HepG2 (cell line): ENCODE results near the gene PLD6. TPM values are rescaled to one million over a fixed set of nuclear protein-coding genes. Genes with fewer than 3 reads are reported as not detected.
A peak's percentile ranks its signal among the peaks of the same experiment; 100 is the strongest.

Experiments used
- CAMTA2 ChIP-seq: sonication (generic); formaldehyde crosslinking; IDR thresholded peaks from 2 replicates; pipeline ENCODE4 v1.4.0; 2020; ENCODE audit warnings: mild to moderate bottlenecking, missing genetic modification reagents, borderline replicate concordance
- HMG20A ChIP-seq: IDR thresholded peaks from 2 replicates; pipeline ENCODE4 v1.6.1; 2016; ENCODE audit warnings: borderline replicate concordance
- JUNB ChIP-seq: sonication (generic); formaldehyde crosslinking; IDR thresholded peaks from 2 replicates; pipeline ENCODE4 v1.8.0; 2022; ENCODE audit warnings: missing genetic modification reagents, mild to moderate bottlenecking, borderline replicate concordance
- KDM5B ChIP-seq: sonication (generic); formaldehyde crosslinking; IDR thresholded peaks from 2 replicates; pipeline ENCODE4 v1.4.0; 2020; ENCODE audit warnings: missing genetic modification reagents, mild to moderate bottlenecking, borderline replicate concordance
- NFE2 ChIP-seq: sonication (generic); formaldehyde crosslinking; IDR thresholded peaks from 2 replicates; pipeline ENCODE4 v1.4.0; 2020; ENCODE audit warnings: missing genetic modification reagents
- NR3C1 ChIP-seq: sonication (generic); formaldehyde crosslinking; IDR thresholded peaks from 2 replicates; pipeline ENCODE4 v1.4.0; 2020; ENCODE audit warnings: missing genetic modification reagents
- RAD21 ChIP-seq: fragments of 450-650 bp; formaldehyde crosslinking; IDR thresholded peaks from 2 replicates; pipeline ENCODE4 v1.5.0; 2020; ENCODE audit warnings: mild to moderate bottlenecking
- SMARCC2 ChIP-seq: fragments of 450-650 bp; IDR thresholded peaks from 2 replicates; pipeline ENCODE4 v1.6.1; 2017; ENCODE audit warnings: antibody characterized with exemption, mild to moderate bottlenecking
- ZNF598 ChIP-seq: sonication (generic); formaldehyde crosslinking; IDR thresholded peaks from 2 replicates; pipeline ENCODE4 v1.5.1; 2020; ENCODE audit warnings: mild to moderate bottlenecking, missing genetic modification reagents, borderline replicate concordance
- ZNF614 ChIP-seq: IDR thresholded peaks from 2 replicates; pipeline ENCODE4 v1.6.1; 2018; ENCODE audit warnings: missing biosample characterization, missing genetic modification reagents, inconsistent platforms, borderline replicate concordance
- ZNF644 ChIP-seq: IDR thresholded peaks from 2 replicates; pipeline ENCODE4 v1.6.1; 2016; ENCODE audit warnings: low read depth
- ZNF782 ChIP-seq: sonication (generic); formaldehyde crosslinking; IDR thresholded peaks from 2 replicates; pipeline ENCODE4 v1.4.0; 2020; ENCODE audit warnings: missing genetic modification reagents, mild to moderate bottlenecking, borderline replicate concordance
- polyA plus RNA-seq, 8 experiments: library from polyadenylated mRNA; depleted of rRNA in 3 of 8; stranded (reverse) in 7 of 8; unstranded in 1 of 8; fragments of >200 nt; fragmentation: Illumina TruSeq in 4 of 8; extraction: Trizol in 4 of 8; gene quantifications; 2 replicates each; pipeline versions ENCODE4 v1.2.1 to v1.2.3, GENCODE V29; 2011 to 2016; ENCODE audit warnings: low read depth in 4 of 8, missing spikeins in 1 of 8, mixed read lengths in 1 of 8; ENCODE audit not compliant: insufficient read depth in 1 of 8
- total RNA-seq, 5 experiments: library from RNA; depleted of rRNA; stranded (reverse); fragments of >200 nt; fragmentation: Illumina TruSeq; extraction: Trizol; gene quantifications; 2 replicates each; pipeline ENCODE4 v1.2.3, GENCODE V29; 2016; ENCODE audit warnings: low read depth in 1 of 5
- TF ChIP-seq, protein P1 (sequence below): sonication (generic); formaldehyde crosslinking; IDR thresholded peaks from 2 replicates; pipeline ENCODE4 v1.4.0; 2020; ENCODE audit warnings: missing genetic modification reagents, mild to moderate bottlenecking, borderline replicate concordance
- TF ChIP-seq, protein P2 (sequence below): IDR thresholded peaks from 2 replicates; pipeline ENCODE4 v1.6.1; 2012; ENCODE audit warnings: inconsistent platforms
- TF ChIP-seq, protein P3 (sequence below): sonication (generic); formaldehyde crosslinking; IDR thresholded peaks from 2 replicates; pipeline ENCODE4 v1.5.0; 2020; ENCODE audit warnings: mild to moderate bottlenecking, missing genetic modification reagents
- TF ChIP-seq, protein P4 (sequence below): sonication (generic); formaldehyde crosslinking; IDR thresholded peaks from 2 replicates; pipeline ENCODE4 v1.4.0; 2020; ENCODE audit warnings: missing genetic modification reagents, low read depth, mild to moderate bottlenecking, borderline replicate concordance
- TF ChIP-seq, protein P5 (sequence below): conservative IDR thresholded peaks from 2 replicates; pipeline ENCODE4 v1.6.1; 2018; ENCODE audit warnings: missing genetic modification reagents
- TF ChIP-seq, protein P6 (sequence below): sonication (generic); formaldehyde crosslinking; IDR thresholded peaks from 2 replicates; pipeline ENCODE4 v1.8.1; 2023; ENCODE audit warnings: mild to moderate bottlenecking, missing genetic modification reagents
- TF ChIP-seq, protein P7 (sequence below): IDR thresholded peaks from 2 replicates; pipeline ENCODE4 v1.6.1; 2016; ENCODE audit warnings: control low read depth

PLD6 gene
- total and polyA plus RNA-seq, 2 of the 13 experiments (the other 11 are each of a cell fraction or from before 2014, with no cell fraction given): 5.2 to 11.4 TPM

DNA sequence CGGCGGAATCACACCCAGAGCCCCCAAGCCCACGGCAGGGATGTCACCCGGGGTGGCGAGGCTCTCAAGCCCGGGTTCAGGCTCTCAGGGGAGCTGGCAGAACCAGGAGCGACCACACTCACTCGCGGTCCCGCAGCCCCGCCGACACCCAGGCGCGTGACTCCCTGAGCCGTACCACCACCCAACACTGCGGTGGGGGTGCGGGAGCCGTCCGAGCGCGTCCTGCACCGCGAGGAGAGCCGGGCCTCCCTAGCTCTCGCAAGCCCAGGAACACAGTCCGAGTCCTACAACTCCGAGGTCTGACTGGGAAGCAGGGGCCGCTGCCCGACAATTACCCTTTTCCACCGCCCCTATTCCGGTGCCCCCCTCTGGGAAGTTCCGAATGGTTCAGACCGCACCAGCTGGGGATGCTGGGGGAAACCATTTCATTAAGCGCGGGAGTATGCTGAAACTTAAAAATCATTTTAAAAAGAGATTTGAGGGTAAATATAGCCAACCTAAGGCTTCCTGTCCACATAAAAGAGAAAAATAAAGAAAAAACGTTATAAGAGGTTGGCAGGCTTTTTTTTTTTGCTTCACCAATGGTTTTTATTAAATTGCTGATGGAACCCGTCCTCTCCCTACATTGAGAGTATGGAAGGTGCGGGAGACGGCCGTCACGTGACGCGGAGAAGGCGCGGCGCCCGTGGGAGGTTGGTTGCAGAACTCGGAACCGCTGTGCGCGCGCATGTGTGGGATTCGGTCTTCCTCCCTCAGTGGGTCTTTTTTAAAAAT lies 31.1 kb upstream of the PLD6 start, which contains the start of gene FLCN (continued):
- TF ChIP-seq, protein P1, sequence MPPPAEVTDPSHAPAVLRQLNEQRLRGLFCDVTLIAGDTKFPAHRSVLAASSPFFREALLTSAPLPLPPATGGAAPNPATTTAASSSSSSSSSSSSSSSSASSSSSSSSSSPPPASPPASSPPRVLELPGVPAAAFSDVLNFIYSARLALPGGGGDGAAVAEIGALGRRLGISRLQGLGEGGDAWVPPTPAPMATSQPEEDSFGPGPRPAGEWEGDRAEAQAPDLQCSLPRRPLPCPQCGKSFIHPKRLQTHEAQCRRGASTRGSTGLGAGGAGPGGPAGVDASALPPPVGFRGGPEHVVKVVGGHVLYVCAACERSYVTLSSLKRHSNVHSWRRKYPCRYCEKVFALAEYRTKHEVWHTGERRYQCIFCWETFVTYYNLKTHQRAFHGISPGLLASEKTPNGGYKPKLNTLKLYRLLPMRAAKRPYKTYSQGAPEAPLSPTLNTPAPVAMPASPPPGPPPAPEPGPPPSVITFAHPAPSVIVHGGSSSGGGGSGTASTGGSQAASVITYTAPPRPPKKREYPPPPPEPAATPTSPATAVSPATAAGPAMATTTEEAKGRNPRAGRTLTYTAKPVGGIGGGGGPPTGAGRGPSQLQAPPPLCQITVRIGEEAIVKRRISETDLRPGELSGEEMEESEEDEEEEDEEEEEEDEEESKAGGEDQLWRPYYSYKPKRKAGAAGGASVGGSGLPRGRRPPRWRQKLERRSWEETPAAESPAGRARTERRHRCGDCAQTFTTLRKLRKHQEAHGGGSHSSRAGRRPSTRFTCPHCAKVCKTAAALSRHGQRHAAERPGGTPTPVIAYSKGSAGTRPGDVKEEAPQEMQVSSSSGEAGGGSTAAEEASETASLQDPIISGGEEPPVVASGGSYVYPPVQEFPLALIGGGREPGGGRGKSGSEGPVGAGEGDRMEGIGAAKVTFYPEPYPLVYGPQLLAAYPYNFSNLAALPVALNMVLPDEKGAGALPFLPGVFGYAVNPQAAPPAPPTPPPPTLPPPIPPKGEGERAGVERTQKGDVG (CRISPR knock-in tag): no peak
- 0 out of 2 replicates have a peak, but pooled peaks have one; percentile 42 for TF ChIP-seq KDM5B
- TF ChIP-seq ZNF614 (CRISPR knock-in tag): no peak
- TF ChIP-seq, protein P2, sequence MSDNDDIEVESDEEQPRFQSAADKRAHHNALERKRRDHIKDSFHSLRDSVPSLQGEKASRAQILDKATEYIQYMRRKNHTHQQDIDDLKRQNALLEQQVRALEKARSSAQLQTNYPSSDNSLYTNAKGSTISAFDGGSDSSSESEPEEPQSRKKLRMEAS: peak; percentile 61
- TF ChIP-seq, protein P3, sequence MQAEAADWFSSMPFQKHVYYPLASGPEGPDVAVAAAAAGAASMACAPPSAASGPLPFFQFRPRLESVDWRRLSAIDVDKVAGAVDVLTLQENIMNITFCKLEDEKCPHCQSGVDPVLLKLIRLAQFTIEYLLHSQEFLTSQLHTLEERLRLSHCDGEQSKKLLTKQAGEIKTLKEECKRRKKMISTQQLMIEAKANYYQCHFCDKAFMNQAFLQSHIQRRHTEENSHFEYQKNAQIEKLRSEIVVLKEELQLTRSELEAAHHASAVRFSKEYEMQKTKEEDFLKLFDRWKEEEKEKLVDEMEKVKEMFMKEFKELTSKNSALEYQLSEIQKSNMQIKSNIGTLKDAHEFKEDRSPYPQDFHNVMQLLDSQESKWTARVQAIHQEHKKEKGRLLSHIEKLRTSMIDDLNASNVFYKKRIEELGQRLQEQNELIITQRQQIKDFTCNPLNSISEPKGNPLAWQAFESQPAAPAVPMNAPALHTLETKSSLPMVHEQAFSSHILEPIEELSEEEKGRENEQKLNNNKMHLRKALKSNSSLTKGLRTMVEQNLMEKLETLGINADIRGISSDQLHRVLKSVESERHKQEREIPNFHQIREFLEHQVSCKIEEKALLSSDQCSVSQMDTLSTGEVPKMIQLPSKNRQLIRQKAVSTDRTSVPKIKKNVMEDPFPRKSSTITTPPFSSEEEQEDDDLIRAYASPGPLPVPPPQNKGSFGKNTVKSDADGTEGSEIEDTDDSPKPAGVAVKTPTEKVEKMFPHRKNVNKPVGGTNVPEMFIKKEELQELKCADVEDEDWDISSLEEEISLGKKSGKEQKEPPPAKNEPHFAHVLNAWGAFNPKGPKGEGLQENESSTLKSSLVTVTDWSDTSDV: no peak
- TF ChIP-seq, protein P4, sequence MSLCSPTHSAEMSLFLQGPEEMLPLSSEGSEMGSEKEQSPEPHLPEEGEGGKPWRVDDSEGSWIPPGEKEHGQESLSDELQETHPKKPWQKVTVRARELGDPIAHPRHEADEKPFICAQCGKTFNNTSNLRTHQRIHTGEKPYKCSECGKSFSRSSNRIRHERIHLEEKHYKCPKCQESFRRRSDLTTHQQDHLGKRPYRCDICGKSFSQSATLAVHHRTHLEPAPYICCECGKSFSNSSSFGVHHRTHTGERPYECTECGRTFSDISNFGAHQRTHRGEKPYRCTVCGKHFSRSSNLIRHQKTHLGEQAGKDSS: no peak
- TF ChIP-seq, protein P5, sequence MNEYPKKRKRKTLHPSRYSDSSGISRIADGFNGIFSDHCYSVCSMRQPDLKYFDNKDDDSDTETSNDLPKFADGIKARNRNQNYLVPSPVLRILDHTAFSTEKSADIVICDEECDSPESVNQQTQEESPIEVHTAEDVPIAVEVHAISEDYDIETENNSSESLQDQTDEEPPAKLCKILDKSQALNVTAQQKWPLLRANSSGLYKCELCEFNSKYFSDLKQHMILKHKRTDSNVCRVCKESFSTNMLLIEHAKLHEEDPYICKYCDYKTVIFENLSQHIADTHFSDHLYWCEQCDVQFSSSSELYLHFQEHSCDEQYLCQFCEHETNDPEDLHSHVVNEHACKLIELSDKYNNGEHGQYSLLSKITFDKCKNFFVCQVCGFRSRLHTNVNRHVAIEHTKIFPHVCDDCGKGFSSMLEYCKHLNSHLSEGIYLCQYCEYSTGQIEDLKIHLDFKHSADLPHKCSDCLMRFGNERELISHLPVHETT: no peak
- TF ChIP-seq ZNF598 (CRISPR knock-in tag): no peak
- TF ChIP-seq, protein P6, sequence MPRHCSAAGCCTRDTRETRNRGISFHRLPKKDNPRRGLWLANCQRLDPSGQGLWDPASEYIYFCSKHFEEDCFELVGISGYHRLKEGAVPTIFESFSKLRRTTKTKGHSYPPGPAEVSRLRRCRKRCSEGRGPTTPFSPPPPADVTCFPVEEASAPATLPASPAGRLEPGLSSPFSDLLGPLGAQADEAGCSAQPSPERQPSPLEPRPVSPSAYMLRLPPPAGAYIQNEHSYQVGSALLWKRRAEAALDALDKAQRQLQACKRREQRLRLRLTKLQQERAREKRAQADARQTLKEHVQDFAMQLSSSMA (CRISPR knock-in tag): no peak
- TF ChIP-seq NFE2 (CRISPR knock-in tag): no peak
- no peak for TF ChIP-seq HMG20A (CRISPR knock-in tag)
- TF ChIP-seq CAMTA2: no peak
- TF ChIP-seq ZNF782 (CRISPR knock-in tag): no peak
- TF ChIP-seq, protein P7, sequence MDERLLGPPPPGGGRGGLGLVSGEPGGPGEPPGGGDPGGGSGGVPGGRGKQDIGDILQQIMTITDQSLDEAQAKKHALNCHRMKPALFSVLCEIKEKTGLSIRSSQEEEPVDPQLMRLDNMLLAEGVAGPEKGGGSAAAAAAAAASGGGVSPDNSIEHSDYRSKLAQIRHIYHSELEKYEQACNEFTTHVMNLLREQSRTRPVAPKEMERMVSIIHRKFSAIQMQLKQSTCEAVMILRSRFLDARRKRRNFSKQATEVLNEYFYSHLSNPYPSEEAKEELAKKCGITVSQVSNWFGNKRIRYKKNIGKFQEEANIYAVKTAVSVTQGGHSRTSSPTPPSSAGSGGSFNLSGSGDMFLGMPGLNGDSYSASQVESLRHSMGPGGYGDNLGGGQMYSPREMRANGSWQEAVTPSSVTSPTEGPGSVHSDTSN (CRISPR knock-in tag): no peak
- no peak for TF ChIP-seq JUNB (CRISPR knock-in tag)
- no peak for TF ChIP-seq SMARCC2
- no peak for TF ChIP-seq NR3C1 (CRISPR knock-in tag)
- TF ChIP-seq ZNF644 (CRISPR knock-in tag): no peak
- peak; percentile 47; the same call in 1 of the 2 replicates for TF ChIP-seq RAD21 (CRISPR knock-in tag)
